Gastrocnemius medialis (tissue), 4 donors: ENCODE results near the gene UQCC5.

ENCODE experiments used
- POLR2A ChIP-seq, 2 donors: fragments of 450-650 bp; IDR thresholded peaks; one replicate each; pipeline ENCODE4 v1.6.1; 2017; ENCODE audit warnings: antibody characterized with exemption in 2 of 2, mild to moderate bottlenecking in 2 of 2, moderate library complexity in 2 of 2
- TF ChIP-seq, protein P1 (sequence below), 5 experiments: fragments of 450-650 bp in 3 of 5; fragments of 200-600 bp in 2 of 5; sonication (generic) in 2 of 5; IDR thresholded peaks in 4 of 5; conservative IDR thresholded peaks in 1 of 5; 1 replicate in 4 of 5; 2 replicates in 1 of 5; pipeline ENCODE4 v1.5.1; 2016 to 2019; ENCODE audit warnings: antibody characterized with exemption in 5 of 5, mild to moderate bottlenecking in 3 of 5, moderate library complexity in 3 of 5

DNA sequence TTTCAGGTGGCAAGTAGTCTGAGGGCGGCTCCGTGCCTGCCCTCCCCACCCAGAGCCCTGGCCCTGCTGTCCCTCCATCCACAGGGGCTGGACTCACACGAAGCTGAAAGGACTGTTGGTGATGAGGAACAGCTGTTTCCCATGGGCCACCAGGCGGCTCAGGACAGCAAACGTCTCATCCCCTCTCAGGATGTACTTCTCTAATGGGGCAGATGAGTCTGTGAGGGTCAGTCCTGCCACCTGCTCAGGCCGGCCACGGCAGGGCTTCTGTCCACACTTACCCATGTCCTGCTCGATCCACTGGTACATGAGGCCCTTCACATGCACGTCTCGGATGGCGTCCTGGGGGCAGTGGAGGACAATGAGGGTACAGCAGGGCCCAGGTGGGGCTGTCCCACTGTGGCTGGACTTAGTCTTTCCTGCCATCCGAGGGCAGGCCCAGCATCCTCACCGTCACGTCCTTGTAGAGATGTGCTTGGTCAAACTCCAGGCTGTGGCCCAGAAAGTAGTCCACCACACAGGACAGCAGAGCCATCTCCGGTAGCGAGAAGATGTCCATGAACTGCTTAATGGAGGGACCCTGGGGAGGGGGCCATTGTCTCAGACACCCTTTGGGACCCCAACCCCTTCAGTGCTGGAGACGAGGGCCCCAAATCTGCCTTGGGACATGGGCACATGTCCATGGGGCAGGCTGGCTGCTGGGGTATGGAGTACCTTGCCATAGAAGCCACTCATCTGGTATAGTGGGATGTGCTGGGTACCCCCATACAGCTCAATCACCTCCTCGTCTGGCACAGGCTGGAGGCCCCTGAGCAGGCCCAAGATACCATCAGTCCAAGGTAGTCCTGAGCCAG lies 8.4 kb upstream of the UQCC5 start:
- TF ChIP-seq, protein P1, sequence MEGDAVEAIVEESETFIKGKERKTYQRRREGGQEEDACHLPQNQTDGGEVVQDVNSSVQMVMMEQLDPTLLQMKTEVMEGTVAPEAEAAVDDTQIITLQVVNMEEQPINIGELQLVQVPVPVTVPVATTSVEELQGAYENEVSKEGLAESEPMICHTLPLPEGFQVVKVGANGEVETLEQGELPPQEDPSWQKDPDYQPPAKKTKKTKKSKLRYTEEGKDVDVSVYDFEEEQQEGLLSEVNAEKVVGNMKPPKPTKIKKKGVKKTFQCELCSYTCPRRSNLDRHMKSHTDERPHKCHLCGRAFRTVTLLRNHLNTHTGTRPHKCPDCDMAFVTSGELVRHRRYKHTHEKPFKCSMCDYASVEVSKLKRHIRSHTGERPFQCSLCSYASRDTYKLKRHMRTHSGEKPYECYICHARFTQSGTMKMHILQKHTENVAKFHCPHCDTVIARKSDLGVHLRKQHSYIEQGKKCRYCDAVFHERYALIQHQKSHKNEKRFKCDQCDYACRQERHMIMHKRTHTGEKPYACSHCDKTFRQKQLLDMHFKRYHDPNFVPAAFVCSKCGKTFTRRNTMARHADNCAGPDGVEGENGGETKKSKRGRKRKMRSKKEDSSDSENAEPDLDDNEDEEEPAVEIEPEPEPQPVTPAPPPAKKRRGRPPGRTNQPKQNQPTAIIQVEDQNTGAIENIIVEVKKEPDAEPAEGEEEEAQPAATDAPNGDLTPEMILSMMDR (IDR thresholded peaks at IDR 0.05 in 4 of 5, conservative IDR thresholded peaks at IDR 0.05 in 1 of 5), result no peak
- no peak for TF ChIP-seq POLR2A (IDR thresholded peaks at IDR 0.05)
